Choroid plexus epithelial cell (primary cell): Measurements from ENCODE around the gene TSPAN5.

Experiments
- DNase-seq: peaks from one replicate; pipeline ENCODE4 v3.0.0-alpha.2; 2010; ENCODE audit warnings: low read depth
- H3K4me3 ChIP-seq: 2 replicates; pipeline ENCODE4 v1.5.1; 2011; ENCODE audit warnings: low read depth, mild to moderate bottlenecking, control low read depth, low read length, moderate library complexity
- TF ChIP-seq, protein P1 (sequence below): conservative IDR thresholded peaks from 2 replicates; pipeline ENCODE4 v1.5.1; 2011; ENCODE audit warnings: low read depth, mild to moderate bottlenecking, control low read depth, inconsistent platforms, low read length, moderate library complexity

TSPAN5 gene

GRCh38 chr4:98657531-98658286, 702 bp downstream of the TSPAN5 start:
- peak; percentile 66 for DNase-seq
- TF ChIP-seq, protein P1, sequence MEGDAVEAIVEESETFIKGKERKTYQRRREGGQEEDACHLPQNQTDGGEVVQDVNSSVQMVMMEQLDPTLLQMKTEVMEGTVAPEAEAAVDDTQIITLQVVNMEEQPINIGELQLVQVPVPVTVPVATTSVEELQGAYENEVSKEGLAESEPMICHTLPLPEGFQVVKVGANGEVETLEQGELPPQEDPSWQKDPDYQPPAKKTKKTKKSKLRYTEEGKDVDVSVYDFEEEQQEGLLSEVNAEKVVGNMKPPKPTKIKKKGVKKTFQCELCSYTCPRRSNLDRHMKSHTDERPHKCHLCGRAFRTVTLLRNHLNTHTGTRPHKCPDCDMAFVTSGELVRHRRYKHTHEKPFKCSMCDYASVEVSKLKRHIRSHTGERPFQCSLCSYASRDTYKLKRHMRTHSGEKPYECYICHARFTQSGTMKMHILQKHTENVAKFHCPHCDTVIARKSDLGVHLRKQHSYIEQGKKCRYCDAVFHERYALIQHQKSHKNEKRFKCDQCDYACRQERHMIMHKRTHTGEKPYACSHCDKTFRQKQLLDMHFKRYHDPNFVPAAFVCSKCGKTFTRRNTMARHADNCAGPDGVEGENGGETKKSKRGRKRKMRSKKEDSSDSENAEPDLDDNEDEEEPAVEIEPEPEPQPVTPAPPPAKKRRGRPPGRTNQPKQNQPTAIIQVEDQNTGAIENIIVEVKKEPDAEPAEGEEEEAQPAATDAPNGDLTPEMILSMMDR = no peak
- peak overlapping the region; percentile 85 for H3K4me3 ChIP-seq

DNA sequence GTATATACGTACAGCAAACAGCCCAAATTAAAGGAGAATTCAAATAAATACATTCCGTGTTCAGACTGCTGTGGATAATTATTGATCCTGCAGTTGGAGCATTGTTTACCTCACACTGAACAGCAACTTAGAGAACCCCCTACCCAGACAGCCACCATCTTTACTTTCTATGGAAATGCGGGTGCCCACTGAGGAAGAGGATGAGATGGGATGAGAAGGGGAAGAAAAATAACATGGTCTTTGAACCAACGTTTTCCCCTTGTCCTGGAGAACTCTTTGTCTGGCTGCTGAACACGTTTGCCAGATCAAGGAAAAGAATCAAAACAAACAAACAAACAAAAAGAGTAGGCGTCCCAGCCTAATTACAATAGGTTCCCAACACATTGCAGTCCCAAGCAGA, 1.5 kb downstream of the TSPAN5 start:
- peak overlapping the region; percentile 85 for H3K4me3 ChIP-seq
- TF ChIP-seq, protein P1 = no peak
- no peak for DNase-seq

GRCh38 chr4:98656443-98656842, 2.0 kb downstream of the TSPAN5 start:
- TF ChIP-seq, protein P1 = no peak
- H3K4me3 ChIP-seq = peak overlapping the region; percentile 85
- DNase-seq = no peak

- peak; percentile 95 for DNase-seq
- TF ChIP-seq, protein P1 = no peak
- peak overlapping the region; percentile 34 for H3K4me3 ChIP-seq
These were observed 4.2 kb downstream of the TSPAN5 start for GRCh38 chr4:98653890-98654867.

DNA sequence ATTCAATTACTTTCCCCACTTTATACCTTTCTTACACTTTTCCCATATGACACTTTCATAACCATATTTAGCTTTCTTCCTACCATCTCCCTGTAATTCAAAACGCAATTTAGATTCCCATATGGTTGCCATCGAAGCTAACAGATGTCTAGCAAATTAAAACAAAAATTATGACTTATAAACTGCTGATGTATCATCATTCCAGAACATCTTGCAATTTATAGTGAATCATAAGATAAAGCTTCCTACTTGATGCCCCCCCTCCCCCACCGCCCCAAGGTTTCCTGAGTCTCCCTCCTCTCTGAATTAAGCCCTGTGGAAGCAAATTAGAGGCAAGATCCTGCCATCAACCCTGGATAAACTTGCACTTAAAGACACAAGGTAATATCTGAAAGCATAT, 5.4 kb downstream of the TSPAN5 start:
- peak; percentile 64 for DNase-seq
- no peak overlapping the region for H3K4me3 ChIP-seq
- TF ChIP-seq, protein P1 = no peak

DNA sequence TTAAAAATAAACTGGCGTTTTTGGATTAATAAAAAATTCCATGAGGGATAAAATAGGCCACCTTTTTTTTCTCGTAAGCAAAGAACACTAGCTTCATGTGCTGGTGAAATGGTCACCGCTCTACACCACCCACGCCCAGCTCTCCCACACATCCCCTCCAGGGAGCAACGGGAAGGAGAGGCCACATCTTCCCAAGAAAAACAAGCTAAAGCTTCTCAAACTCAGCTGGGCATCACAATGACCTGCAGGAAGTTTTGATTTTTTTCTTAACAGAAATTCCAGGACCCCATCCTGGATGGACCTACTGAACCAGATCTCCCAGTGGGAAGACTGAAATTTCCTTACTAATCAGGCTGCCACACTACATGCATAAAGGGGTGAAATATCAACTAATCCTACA, 9.8 kb downstream of the TSPAN5 start:
- no peak overlapping the region for H3K4me3 ChIP-seq
- DNase-seq = no peak
- TF ChIP-seq, protein P1 = no peak
